Hypothalamus (tissue), 51 donors: ENCODE data around the gene GNPTAB.

ENCODE experiments used
- DNase-seq, 51 donors: peaks; one replicate each; lab custom pipeline; 2025; lab: John Stamatoyannopoulos, UW

GNPTAB gene

GRCh38 chr12:101809208-101809607 is 21.6 kb downstream of the GNPTAB start:
- no peak for DNase-seq

GRCh38 chr12:101806265-101806664 is 24.5 kb downstream of the GNPTAB start:
- DNase-seq, result no peak

GRCh38 chr12:101804409-101804808 is 26.4 kb downstream of the GNPTAB start:
- DNase-seq, result no peak

DNA sequence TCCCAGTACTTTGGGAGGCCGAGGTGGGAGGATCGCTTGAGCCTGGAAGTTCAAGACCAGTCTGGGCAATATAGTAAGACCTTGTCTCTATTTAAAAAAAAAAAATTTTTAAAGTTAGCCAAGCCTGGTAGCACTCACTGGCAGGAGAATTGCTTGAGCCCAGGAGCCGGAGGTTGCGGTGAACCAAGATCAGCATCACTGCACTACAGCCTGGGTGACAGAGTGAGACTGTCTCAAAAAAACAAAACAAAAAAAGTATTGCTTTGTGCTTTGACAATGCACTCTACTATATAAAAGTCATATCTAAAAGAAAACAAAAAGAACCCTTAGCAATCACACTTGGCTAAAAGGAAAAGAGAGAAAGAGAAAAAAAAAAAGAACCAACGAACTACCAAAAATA is 26.8 kb downstream of the GNPTAB start:
- DNase-seq, result no peak

DNA sequence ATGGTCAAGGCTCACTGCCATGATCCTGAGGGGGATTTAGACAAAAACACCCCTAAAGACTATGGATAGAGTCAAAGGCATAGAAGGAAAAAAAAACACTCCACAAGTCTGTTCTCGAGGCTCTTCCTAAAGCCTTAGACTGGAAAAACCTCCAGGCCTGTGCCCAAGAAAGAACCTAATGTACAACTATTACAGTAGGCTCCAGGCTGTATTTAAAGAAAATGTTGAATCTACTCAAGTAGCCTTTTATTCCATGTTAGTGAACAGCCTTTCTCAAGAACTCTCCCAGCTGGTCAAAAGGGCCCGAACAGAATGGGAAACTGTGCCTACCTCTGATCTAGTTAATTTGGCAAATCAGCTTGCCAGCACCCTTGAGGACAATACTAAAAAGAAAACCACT is 28.3 kb downstream of the GNPTAB start:
- DNase-seq, result no peak

- DNase-seq, result no peak
Observed at GRCh38 chr12:101799774-101800173, 31.0 kb downstream of the GNPTAB start.

GRCh38 chr12:101795786-101796185 is 35.0 kb downstream of the GNPTAB start:
- no peak for DNase-seq

DNA sequence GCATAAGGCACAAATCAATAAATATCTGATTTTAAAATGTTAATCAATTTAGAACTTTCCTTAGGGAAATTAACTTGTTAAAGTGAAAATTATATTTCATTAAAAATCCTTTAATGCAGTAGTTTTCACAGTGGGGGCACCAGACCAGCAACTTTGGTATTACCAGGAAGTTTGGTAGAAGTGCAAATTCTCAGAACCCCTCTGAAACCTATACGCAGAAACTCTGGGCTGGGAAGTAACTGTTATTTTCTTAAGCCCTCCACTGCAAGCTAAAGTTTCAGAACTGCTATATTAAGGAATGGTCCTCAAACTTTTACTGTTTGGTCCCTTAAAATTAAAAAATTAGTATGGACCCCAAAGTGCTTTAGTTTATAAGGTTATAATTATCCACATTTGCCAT is 35.7 kb downstream of the GNPTAB start:
- no peak for DNase-seq

DNA sequence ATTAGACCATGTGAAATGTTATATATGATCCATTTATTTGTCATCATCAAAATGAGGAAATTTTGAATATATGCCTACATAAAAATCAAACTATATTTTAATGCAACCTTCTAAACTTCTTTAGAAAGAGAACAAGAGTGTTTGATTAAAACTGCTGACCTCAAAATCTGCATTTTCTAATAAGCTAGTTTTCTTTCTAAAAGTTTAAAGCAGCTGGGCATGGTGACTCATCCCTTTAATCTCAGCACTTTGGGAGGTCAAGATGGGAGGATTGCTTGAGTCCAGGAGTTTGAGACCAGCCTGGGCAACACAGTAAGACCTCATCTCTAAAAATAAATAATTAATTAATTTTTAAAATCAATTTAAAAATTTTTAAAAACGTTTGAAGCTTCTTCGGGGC is 36.2 kb downstream of the GNPTAB start:
- no peak for DNase-seq

GRCh38 chr12:101793401-101793800 is 37.4 kb downstream of the GNPTAB start:
- DNase-seq, result no peak

DNA sequence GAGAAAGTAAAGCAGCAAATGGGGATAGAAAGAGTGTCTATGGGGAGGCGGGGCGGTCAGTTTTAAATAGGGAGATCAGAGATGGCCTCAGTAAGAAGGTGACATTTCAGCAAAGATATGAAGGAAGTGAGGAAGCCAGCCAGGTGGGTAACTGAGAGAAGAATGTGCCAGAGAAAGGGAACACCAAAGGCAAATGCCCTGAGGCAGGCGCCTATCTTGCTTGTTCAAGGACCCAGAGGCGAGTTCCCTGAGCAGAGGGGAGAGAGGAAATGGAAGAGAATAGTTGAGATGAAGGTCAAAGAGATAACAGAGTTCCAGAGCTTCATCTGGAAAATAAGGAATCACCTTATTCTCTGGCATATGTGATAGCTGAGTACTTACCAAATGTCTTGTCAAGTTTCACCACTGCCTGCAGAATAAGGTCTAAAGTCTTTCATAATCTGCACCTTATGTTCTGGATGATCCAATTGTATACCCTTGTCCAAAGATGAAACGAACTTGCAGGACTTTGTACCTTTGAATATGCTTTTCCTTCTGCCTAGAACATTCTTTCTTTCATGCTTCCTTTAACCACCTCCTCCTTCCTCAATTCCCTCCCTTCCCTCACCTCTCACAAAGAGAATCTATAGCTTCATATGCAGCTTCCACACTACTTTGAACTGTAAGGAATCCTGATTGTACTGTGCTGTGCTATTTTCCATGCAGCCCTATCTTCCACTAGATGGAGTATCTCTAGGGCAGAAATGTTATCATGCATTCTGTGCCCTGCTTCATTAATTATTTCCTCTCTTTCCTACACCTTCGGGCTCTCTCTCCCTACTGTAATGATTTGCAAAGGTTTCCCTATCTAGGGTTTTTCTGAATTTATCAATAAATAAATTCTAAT is 38.5 kb downstream of the GNPTAB start:
- DNase-seq, result peak in 1 of 51 donors; percentile 41

DNA sequence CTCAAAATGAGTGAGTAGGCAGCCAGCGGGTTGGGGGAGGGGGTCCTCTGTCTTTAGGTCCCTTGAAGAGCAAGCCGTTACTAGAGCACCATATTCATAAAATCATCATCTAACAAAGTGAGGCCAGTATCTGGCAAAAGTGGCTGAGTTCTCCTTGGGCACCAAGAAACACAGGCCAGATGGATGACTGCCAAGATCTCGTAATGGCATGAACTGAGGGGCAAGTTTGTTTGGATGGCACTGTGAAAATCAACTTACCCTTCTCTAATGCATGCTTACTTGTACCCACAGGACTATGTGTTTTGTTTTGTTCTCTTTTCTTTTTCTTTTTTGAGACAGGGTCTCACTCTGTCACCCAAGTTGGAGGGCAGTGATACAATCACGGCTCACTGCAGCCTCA is 41.6 kb downstream of the GNPTAB start:
- DNase-seq, result peak in 1 of 51 donors; percentile 2

DNA sequence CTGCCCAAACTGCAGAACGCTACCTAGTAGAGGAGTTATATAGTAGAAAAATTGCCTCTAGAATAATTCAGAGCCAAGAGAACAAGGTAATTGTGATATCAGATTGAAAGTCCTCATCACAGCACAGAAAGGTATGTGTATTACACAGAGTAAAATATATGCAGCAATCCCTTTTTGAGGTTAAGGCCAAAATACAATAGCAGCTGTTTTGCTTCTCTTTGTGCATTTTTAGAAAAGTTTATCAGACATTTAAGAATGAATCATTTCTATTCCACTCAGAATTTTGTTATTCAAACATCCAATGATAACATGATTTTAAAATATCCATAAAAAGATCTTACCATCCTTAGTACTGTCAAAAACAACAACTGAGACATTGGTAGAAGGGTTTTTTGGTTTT is 45.1 kb downstream of the GNPTAB start:
- no peak for DNase-seq

DNA sequence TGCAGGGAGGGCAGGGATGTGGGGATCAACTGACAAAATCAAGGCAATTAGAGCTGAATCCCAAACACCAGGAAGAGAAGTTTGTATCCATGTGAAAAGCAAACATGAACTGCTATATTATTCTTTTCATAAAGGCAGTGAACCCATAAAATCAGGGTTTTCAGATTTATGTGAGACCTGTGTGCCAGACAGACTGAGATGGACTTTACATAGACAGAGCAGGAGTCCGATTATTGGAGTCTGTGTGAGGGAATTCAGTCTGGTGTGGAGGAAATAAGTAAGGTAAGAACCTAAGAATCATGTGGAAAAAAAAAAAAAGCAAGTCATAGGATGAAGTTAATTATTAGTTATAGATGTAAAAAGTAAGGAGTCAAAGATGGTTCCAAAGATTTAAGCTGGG is 46.4 kb downstream of the GNPTAB start:
- no peak for DNase-seq

DNA sequence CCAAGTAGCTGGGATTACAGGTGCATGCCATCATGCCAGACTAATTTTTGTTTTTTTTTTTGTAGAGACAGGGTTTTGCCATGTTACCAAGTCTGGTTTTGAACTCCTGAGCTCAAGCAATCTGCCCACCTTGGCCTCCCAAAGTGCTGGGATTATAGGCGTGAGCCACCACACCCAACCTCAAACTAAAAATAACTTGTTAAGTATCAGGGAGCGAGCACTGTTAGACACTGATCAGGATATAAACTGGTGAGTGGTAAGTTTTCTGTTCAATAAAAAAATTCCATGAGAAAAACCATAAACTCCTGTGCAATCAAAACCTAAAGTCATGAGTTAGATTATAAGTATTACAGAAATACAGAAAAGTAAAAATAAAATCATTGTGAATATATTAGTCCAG is 46.9 kb downstream of the GNPTAB start:
- DNase-seq, result no peak

GRCh38 chr12:101783150-101783549 is 47.6 kb downstream of the GNPTAB start:
- no peak for DNase-seq

- no peak for DNase-seq
Observed at GRCh38 chr12:101782273-101782731, 48.5 kb downstream of the GNPTAB start.

- DNase-seq, result no peak
Observed at GRCh38 chr12:101781834-101782233, 48.9 kb downstream of the GNPTAB start.

DNA sequence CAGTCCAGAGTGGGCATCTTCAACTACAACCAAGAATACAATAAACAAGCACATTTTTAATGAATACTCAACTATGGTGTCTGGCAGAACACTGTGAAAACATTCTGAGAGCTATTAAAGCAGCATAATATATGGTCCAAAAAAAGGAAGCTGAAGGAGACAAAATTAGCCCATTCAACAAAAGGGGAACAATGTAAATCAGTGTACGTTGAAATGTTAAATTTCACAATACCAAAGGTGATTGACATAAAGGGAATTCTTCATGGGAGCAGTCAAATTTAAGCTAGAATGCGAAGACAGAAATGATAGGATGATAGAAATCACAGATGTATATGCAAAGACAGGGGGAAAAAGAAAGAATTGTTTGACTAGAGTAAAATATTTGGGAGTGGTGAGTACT is 50.2 kb downstream of the GNPTAB start:
- no peak for DNase-seq

DNA sequence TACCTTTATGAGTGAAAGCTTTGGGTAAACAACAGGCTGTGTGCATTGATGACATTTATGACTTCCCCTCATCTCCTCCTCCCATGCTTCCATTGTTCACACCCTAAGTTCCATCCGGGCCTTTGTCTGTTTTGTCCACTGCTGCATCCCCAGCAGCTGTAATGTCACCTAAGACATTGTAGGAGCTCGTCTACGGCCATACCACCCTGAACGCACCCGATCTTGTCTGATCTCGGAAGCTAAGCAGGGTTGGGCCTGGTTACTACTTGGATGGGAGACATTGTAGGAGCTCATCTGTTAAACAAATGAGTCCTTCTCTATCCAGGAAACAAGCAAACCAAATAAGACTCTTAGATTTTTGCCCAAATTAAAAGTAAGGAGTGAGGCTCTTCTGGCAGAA is 51.1 kb downstream of the GNPTAB start:
- no peak for DNase-seq

DNA sequence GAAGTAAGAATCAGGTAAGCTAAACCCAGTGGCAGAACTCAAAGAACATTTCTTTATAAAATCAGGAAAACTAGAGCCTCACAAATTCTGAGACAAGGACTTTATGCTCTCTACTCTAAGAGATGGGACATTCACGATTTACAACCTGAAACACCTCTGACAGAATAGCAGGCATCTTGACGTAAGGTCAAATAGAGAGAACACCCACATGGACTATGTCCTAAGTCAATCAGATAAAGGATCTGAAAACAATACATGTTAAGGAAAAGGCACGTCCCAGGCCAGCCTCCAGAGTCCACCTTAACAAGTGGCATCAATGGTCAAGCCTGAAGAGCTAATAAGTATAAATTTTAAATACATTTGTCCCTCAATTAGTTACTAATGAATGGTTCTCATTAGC is 51.6 kb downstream of the GNPTAB start:
- no peak for DNase-seq

DNA sequence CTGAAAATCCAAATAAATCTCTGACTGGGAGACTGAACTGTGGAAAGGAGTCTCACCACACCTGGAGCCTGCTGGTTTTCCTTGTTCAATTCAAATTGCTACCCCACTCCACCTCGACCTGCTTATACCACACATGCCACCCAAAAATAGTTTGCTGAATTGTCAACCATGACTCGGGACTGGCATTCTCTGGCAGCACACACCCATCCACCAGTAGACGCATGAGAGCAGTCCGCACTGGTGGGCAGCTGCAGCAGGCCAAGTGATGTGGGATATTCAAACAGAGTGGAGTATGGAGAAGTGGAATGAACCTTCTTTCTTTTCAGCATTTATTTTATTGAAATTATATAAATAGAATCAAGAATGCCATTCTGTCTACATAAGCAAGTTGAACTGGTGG is 52.8 kb downstream of the GNPTAB start:
- no peak for DNase-seq

- peak in 15 of 51 donors; percentile 5 to 51 (median 11) for DNase-seq
Observed at GRCh38 chr12:101777485-101777884, 53.3 kb downstream of the GNPTAB start.
